Activated T-helper 1 cell treated with anti-CD3 and anti-CD28 coated beads, Interleukin-2, amount 50 U/mL, for 16 hours (primary cell): Measurements from ENCODE around the gene SYT15.
"Not testable (repeated sequence)": the region's sequence is repeated elsewhere in the genome, so short reads cannot be mapped to it uniquely, and the experiment has no call there.

ENCODE experiments used
- DNase-seq, 2 donors: peaks; one replicate each; pipeline ENCODE4 v3.0.0-alpha.2; 2020; ENCODE audit warnings: low read depth in 1 of 2, low spot score in 1 of 2

SYT15 gene

GRCh38 chr10:46578474-46579178 lies at the start of gene SYT15:
Gene SYT15, plus strand, starts transcription at chr10:46579128. Its CDS starts 41 bp downstream, at chr10:46579169.
- DNase-seq, result not testable (repeated sequence)

DNA sequence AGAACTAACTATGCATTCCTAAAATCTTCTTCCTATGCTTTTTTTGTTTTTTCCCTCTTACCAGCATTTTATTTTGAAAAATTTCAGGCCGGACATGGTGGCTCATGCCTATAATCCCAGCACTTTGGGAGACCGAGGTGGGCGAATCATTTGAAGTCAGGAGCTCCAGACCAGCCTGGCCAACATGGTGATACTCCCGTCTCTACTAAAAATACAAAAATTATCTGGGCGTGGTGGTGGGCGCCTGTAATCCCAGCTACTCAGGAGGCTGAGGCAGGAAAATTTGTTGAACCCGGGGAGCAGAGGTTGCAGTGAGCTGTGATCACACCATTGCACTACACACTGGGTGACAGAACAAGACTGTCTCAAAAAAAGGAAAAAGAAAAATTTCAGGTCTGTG lies 49.2 kb upstream of the SYT15 start:
- not testable (repeated sequence) for DNase-seq

GRCh38 chr10:46530249-46531186 lies 48.4 kb upstream of the SYT15 start:
- no peak for DNase-seq

DNA sequence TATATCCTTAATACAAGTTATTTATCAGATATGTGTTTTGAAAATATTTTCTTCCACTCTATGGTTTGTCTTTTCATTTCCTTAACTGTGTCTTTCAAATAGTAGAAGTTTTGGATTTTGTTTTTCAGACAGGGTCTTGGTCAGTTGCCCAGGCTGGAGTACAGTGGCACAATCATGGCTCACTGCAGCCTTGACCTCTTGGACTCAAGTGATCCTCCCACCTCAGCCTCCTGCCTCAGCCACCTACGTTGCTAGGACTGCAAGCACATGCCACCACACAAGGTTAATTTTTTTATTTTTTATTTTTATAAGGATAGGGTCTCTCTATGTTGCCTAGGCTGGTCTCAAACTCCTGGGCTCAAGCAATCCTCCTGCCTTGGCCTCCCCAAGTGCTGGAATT lies 46.7 kb upstream of the SYT15 start:
- DNase-seq, result not testable (repeated sequence)

DNA sequence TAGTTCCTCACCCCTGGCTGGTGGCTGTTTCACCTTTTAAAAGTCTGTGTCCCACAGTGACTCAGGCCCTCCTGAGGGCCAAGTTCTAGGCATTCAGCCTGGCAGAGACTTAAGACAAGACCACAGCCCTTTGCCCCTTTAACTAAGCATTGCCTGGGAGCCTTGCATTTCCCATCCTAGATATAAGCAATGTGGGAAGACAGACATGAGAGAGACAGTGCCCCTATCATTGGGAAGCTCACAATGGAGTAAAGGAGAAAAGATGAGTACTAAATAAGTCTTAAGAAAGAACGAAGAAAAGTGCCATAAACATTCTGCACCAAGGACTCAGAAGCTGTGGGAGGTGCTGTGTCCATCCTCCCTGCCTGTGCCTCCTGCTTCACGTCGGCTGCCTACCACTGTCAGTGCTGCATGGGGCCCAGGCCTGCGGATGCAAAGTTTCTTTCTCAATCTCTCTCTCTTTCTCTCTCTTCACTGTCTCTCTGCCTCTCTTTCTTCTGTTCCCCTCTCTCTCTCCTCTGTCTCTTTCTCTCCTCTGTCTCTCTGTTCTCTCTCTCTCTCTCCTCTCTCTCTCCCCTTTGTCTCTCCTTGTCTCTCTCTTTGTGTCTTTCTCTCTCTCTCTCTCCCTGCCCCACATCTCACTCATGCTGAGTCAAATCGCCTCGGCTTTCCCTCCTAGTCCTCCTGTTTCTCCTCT lies 44.0 kb upstream of the SYT15 start:
- no peak for DNase-seq

GRCh38 chr10:46536171-46536570 lies 42.8 kb upstream of the SYT15 start:
- DNase-seq, result no peak

DNA sequence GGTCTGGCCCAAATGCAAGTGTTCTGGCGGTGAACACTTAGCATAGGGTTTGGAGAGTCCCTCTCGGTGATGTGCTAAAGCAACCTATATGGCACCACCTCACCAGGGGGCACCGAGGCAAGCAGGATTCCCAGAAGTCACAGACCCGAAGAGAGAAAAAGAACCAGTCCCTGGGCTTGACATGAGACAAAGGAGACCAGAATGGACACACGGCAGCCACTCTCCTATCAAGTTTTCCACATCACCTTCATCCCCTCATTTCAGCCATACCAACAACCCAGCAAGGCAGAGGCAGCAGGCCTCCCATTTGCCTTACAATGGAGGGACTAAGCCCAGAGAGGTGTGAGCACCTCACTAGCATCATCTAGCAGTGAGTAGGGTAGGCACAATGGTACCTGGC lies 42.1 kb upstream of the SYT15 start:
- no peak for DNase-seq

DNA sequence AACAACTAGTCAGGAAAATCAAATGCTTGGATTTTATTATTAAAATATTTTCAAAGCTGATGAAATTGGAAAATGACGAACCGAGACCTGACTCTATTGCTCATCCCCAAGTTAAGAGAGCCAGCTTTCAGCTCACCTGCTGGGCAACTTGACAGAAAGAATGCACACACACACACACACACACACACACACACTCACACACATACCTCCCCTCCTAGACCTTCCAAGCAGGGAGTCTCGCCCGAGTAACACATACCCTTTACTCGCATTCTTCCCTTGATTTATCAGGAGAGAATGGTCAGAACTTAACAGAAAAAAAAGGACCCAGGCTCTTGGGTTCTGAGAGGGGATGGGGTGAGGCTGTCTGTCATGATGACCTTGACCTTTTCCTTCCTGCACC lies 41.6 kb upstream of the SYT15 start:
- DNase-seq, result no peak

GRCh38 chr10:46538155-46538554 lies 40.8 kb upstream of the SYT15 start:
- DNase-seq, result no peak

DNA sequence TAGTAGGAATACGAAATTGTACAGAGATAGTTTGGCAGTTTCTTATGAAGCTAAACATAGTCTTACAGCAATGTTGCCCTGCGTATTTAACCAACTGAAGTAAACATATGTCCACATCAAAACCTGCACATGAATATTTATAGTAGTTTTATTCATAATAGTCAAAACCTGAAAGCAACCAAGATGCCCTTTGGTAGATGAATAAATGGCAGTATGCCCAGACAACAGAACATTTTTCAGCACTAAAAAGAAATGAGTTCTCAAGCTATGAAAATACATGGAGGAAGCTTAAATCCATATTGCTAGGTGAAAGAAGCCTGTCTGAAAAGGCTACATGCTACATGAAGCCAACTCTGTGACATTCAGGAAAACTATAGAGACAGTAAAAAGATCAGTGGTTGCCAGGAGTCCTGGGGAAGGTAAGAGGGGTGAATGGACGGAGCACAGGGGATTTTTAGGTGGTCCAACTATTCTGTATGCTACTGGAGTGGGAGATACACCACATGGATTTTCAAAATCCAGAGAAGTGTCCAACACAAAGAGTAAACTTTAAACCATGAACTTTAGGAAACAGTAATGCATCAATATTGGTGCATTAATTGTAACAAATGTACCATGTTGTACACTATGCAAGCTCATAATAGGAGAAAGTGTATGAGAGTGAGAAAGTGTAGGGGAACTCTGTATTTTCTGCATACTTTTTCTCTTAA lies 40.1 kb upstream of the SYT15 start:
- no peak for DNase-seq

DNA sequence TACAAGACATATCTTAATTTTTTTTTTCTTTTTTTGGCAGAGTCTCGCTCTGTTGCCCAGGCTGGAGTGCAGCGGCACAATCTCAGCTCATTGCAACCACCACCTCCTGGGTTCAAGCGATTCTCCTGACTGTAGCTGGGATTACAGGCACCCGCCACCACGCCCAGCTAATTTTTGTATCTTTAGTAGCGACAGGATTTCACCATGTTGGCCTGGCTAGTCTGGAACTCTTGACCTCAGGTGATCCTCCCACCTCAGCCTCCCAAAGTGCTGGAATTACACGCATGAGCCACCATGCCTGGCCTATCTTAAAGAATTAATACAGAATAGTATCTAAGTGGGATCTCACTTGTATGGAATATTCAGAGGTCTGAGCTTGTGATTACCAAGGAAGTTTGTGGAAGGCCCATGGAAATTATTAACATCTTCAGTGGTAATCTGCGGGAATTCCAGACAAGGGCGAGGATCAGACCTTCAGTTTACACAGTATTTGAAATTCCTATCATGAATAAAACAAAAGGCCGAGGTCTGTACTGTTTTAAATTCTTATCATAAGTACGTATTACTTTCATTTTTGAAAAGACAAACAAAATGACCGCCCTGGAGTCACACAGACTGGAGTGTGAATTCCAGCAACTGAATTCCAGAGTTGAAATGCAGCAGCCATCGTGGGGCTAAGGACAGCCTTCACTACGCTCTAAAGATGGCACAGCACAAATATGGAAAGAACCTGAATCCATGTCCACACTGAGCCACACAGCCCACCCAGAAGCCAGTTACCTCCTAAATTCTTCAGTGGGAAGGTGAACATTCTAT lies 39.1 kb upstream of the SYT15 start:
- no peak for DNase-seq

- DNase-seq, result peak in 1 of 2 donors; percentile 1
Measured at GRCh38 chr10:46540412-46541016, 38.4 kb upstream of the SYT15 start.

- DNase-seq, result peak in 1 of 2 donors; percentile 3
Measured at GRCh38 chr10:46541017-46541661, 37.8 kb upstream of the SYT15 start.

DNA sequence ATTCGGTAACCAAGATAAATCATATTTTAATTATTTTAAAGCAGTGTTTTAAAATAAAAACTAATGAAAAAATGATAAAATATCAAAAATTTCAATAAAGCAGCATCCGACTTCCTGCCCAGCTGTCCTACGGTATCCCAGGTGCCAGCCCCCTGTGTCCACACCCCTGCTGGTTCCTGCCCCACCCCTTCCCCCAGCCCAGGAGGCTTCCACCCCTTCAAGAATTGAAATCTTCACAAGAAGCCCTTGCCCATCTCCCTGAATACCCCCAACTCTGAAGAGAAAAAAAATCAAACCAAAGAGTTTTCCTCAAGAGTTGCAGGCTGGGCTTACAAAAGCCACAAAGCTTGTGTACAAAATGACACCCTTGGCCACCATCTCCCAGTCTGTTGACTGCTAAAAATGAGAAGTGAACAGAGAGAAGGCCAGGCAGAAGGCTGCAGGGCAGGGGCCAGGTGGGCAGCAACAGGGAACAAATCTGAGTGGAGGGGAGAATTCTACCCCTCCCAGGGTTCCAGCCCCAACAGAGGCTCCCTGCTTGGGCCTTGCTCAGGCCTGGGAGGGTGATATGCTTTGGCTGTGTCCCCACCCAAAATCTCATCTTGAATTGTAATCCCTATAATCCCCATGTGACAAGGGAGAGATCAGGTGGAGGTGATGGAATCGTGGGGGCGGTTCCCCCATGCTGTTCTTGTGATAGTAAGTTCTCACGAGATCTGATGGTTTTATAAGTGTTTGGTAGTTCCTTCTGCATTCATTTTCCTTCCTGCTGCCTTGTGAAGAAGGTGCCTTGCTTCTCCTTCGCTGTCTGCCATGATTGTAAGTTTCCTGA lies 37.0 kb upstream of the SYT15 start:
- DNase-seq, result peak in 1 of 2 donors; percentile 2

DNA sequence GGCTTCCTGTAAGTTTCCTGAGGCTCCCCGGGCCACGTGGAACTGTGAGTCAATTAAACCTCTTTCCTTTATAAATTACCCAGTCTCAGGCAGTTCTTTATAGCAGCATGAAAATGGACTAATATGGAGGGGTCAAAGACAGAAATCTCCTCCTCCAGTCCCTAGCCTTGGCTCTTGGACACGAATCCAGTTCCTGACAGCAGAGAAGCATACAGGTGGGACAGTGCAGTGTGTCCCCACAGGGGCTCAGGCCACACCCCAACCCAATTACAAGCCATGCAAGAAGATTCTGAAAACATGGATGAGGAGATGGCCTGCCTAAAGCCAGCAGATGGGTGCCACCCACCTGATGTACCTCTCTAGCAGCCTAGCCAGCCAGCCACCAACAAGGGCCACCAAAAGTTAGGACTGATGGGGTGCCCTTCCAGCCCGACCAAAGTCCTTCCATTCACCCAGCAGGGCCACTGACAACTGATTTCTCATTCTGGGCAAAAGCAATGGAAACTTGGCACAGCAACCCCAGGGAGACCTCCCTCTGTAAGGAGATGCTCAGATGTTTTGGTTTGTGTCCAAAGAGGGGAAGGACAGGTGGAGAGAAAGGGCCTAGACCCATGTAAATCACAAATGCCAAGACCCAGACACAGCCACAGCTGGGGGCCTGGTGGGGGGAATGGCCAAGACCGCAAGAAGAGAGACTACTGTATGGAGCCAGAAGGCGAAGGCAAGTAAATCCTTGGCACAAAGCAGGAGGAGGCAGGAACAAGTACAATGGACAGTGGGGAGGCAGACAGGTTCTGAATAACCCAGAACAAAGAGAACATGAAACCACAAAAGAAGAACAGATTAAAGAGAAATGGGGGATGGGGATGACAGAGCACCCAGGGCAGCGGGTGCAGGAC lies 36.1 kb upstream of the SYT15 start:
- DNase-seq, result peak in 1 of 2 donors; percentile 3

GRCh38 chr10:46543466-46544377 lies 35.2 kb upstream of the SYT15 start:
- peak in 1 of 2 donors; percentile 3 for DNase-seq
